Small intestine (tissue), 7 donors: ENCODE results near the gene CARS2. TPM values are rescaled to one million over a fixed set of nuclear protein-coding genes. Genes with fewer than 3 reads are reported as not detected.
"Not testable (repeated sequence)": the region's sequence is repeated elsewhere in the genome, so short reads cannot be mapped to it uniquely, and the experiment has no call there.

Experiments
- DNase-seq, 2 donors: peaks; one replicate each; pipeline versions ENCODE4 v3.0.0 to v3.0.0-alpha.2; 2013
- FAIRE-seq: peaks from 2 replicates; lab custom pipeline; 2012; peaks lifted over from hg19 to GRCh38; lab: Jason Lieb, UNC
- H3K27ac ChIP-seq, 3 donors: one replicate each; pipeline ENCODE4 v1.5.1; 2013; ENCODE audit warnings: low read length in 2 of 3, mild to moderate bottlenecking in 2 of 3, control low read depth in 1 of 3, inconsistent platforms in 1 of 3, low read depth in 1 of 3, moderate library complexity in 1 of 3
- H3K27me3 ChIP-seq, 3 donors: one replicate each; pipeline ENCODE4 v1.6.1; 2013; ENCODE audit warnings: low read length in 3 of 3, inconsistent platforms in 1 of 3; ENCODE audit not compliant: control insufficient read depth in 3 of 3, insufficient read depth in 3 of 3
- H3K36me3 ChIP-seq, 3 donors: one replicate each; pipeline ENCODE4 v1.6.1; 2013; ENCODE audit warnings: low read length in 3 of 3, inconsistent platforms in 1 of 3, low read depth in 1 of 3, mild to moderate bottlenecking in 1 of 3, moderate library complexity in 1 of 3; ENCODE audit not compliant: control insufficient read depth in 3 of 3, insufficient read depth in 2 of 3
- H3K4me1 ChIP-seq, 3 donors: one replicate each; pipeline ENCODE4 v1.6.1; 2013; ENCODE audit warnings: low read length in 2 of 3, inconsistent platforms in 1 of 3, low read depth in 1 of 3, mild to moderate bottlenecking in 1 of 3, moderate library complexity in 1 of 3; ENCODE audit not compliant: control insufficient read depth in 3 of 3, insufficient read depth in 2 of 3
- H3K4me3 ChIP-seq, 3 donors: one replicate each; pipeline ENCODE4 v1.5.1; 2013; ENCODE audit warnings: low read length in 3 of 3, control low read depth in 1 of 3, inconsistent platforms in 1 of 3, low read depth in 1 of 3, mild to moderate bottlenecking in 1 of 3, moderate library complexity in 1 of 3
- H3K9me3 ChIP-seq, 2 donors: one replicate each; pipeline ENCODE4 v1.6.1; 2013; ENCODE audit warnings: low read depth in 1 of 2, low read length in 1 of 2; ENCODE audit not compliant: control insufficient read depth in 2 of 2, insufficient read depth in 1 of 2
- WGBS, 3 donors: extraction: QIAGEN DNeasy Blood & Tissue Kit; methylation state at CpG; one replicate each; pipeline ENCODE4 v1.1.7; 2013; 5-methylcytosine and 5-hydroxymethylcytosine counted together
- polyA plus RNA-seq, 4 donors: library from polyadenylated mRNA; stranded (reverse) in 3 of 4; unstranded in 1 of 4; fragments of 200-250 nt in 3 of 4; fragments of 120-200 nt in 1 of 4; gene quantifications; one replicate each; pipeline versions ENCODE4 v1.2.1 to v1.2.3, GENCODE V29; 2013
- donor health status: healthy with polysubstance abuse.
- donor health status: control.
- donor health status: control.
- donor health status: Bipolar disorder and iron deficiency.
- donor health status: healthy.

The CARS2 gene
- polyA plus RNA-seq, 4 donors, result 69.7 to 107 (median 84.9) TPM

DNA sequence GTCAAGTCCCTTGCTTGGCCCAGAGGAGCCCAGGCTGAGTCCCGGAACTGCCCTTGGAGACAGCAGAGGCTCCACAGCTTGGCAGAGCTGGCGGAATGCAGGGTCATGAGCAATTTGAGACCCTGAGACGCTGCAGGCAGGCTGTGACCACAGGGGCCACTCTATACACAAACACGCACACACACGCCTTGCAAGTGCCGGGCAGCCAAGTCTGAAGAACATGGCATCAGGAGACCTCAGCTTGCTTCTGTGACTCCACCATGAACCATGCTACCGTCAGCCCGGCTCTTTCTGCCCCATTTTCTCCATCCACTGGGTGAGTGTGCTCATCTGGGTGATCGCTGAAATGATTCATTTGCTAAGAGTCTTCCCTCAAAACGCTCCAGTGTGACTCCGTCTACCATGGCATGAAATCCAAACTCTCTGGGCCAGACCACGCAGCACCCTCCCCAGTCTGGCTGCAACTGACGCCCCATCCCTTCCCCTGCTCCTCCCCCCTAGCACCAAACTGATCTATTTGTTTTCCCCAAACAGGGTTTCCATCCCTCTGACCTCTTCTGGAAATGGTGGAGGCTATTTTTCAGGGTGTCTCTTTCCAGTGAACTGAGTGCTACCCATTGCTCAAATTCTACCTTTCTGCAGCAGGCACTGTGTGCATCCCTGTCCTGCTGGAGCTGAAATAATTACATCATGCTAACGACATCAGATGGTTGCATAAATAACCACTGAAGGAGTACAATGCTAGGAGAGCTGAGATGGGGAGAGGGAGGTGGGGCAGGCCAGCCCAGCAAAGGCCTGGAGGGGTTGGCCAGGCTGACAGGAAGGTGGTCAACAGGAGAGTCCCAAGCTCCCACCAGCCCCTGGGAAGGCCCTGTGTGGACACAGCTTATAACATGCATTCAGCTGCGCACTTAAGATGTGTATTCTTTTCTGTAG, 3.1 kb downstream of the CARS2 start:
- no peak overlapping the region for H3K4me3 ChIP-seq
- no peaks in the 10 kb centered on the region for H3K9me3 ChIP-seq
- FAIRE-seq (no peak), DNase-seq (no peak)
- peaks cover 0 to 24% (median 5%) of the 10 kb centered on the region in 3 donors for H3K4me1 ChIP-seq
- H3K27ac ChIP-seq, result no peak overlapping the region
- WGBS, 3 donors, result 85 to 91% (median 87%) methylated on average over 15 of the region's 15 CpGs
- peaks cover 7 to 46% (median 12%) of the 10 kb centered on the region in 3 donors for H3K36me3 ChIP-seq
- no peaks in the 10 kb centered on the region for H3K27me3 ChIP-seq

DNA sequence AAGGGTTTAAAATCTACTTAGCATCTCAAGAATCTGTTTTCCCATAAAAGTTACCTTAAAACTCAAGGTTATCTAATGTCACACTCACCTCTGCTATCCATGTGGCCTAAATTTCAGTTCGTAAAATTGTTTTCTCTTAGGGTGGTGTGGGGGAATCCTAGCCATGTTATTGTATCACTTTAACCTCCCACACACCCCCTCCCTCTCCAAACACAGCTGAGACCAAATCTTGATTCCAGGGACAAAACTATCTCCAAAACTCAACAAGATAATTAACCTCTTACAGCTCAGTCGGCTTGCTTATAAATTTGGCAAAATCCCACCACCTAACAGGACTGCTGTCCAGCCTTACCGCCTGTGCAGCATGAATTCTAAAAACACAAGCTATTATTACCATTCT, 3.8 kb downstream of the CARS2 start:
- Histone ChIP-seq H3K4me1 (peaks cover 0 to 24% (median 5%) of the 10 kb centered on the region in 3 donors), H3K27ac (no peak overlapping the region), H3K27me3 (no peaks in the 10 kb centered on the region), H3K9me3 (no peaks in the 10 kb centered on the region), H3K4me3 (no peak overlapping the region), H3K36me3 (peaks cover 7 to 51% (median 12%) of the 10 kb centered on the region in 3 donors)
- FAIRE-seq (no peak), DNase-seq (no peak)
- 52 to 70% (median 64%) methylated on average over 3 of the region's 3 CpGs for WGBS, 3 donors

DNA sequence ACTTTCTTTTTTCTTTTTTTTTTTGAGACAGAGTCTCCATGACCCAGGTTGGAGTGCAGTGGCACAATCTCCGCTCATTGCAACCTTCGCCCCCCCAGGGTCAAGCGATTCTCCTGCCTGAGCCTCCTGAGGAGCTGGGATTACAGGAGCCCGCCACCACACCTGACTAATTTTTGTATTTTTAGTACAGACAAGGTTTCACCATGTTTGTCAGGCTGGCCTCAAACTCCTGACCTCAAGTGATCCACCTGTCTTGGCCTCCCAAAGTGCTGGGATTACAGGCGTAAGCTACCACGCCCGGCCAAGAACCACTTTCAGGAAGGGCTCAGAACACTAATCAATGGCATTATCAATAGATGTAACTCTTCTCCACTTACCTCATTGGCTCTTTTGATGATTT, 4.9 kb downstream of the CARS2 start:
- peaks cover 0 to 18% (median 5%) of the 10 kb centered on the region in 3 donors for H3K4me1 ChIP-seq
- H3K9me3 ChIP-seq, H3K4me3 ChIP-seq, H3K27me3 ChIP-seq, FAIRE-seq, DNase-seq, H3K27ac ChIP-seq: not testable (repeated sequence)
- H3K36me3 ChIP-seq, result peaks cover 7 to 57% (median 16%) of the 10 kb centered on the region in 3 donors
- 96 to 99% (median 98%) methylated on average over 7 of the region's 7 CpGs for WGBS, 3 donors

DNA sequence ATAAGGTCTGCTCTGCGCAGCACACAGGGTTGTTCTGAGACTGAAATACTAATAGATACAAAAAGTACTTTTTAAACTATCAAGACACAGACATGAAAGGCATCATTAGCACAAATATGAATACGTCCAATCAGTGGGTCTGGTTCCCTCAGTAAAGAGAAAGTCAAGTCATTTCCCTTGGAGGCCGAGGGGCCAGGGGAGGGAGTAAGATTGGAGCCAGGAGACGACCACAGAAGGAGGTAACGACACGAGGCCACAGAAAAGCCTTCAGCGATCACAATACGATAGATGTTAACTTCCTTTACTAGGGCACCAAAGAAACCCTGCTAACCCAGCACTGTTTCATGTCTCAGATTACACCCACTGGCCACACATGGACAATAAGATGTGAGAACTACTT, 5.3 kb downstream of the CARS2 start:
- DNase-seq (no peak), FAIRE-seq (no peak)
- no peak overlapping the region for H3K27ac ChIP-seq
- WGBS, 3 donors, result 83% methylated on average over 8 of the region's 8 CpGs
- H3K9me3 ChIP-seq, result no peaks in the 10 kb centered on the region
- H3K36me3 ChIP-seq, result peaks cover 7 to 57% (median 16%) of the 10 kb centered on the region in 3 donors
- peaks cover 0 to 18% (median 5%) of the 10 kb centered on the region in 3 donors for H3K4me1 ChIP-seq
- H3K27me3 ChIP-seq, result no peaks in the 10 kb centered on the region
- no peak overlapping the region for H3K4me3 ChIP-seq

DNA sequence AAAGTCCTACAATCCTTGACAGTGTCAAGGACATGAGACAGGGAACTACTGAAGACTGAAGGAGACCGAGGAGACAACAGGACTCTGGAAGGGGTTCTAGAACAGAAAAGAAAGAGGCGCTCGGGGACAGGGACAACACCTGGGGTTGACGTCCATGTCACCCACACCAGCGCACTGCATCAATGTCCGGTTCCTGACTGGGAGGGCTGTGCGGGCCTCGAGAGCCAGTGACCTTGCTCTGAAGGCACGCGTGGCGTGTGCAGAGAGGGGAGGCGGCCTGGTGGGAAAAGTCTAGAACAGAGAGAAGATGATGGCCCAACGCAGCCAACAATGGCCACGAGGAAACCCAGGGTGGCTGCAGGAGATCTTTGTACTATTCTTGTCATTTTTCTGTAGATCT, 5.7 kb downstream of the CARS2 start:
- no peaks in the 10 kb centered on the region for H3K9me3 ChIP-seq
- 93 to 94% (median 93%) methylated on average over 14 of the region's 14 CpGs for WGBS, 3 donors
- FAIRE-seq (no peak), DNase-seq (no peak)
- peaks cover 0 to 16% (median 5%) of the 10 kb centered on the region in 3 donors for H3K4me1 ChIP-seq
- no peak overlapping the region for H3K4me3 ChIP-seq
- no peak overlapping the region for H3K27ac ChIP-seq
- H3K36me3 ChIP-seq, result peaks cover 7 to 57% (median 16%) of the 10 kb centered on the region in 3 donors
- H3K27me3 ChIP-seq, result no peaks in the 10 kb centered on the region

DNA sequence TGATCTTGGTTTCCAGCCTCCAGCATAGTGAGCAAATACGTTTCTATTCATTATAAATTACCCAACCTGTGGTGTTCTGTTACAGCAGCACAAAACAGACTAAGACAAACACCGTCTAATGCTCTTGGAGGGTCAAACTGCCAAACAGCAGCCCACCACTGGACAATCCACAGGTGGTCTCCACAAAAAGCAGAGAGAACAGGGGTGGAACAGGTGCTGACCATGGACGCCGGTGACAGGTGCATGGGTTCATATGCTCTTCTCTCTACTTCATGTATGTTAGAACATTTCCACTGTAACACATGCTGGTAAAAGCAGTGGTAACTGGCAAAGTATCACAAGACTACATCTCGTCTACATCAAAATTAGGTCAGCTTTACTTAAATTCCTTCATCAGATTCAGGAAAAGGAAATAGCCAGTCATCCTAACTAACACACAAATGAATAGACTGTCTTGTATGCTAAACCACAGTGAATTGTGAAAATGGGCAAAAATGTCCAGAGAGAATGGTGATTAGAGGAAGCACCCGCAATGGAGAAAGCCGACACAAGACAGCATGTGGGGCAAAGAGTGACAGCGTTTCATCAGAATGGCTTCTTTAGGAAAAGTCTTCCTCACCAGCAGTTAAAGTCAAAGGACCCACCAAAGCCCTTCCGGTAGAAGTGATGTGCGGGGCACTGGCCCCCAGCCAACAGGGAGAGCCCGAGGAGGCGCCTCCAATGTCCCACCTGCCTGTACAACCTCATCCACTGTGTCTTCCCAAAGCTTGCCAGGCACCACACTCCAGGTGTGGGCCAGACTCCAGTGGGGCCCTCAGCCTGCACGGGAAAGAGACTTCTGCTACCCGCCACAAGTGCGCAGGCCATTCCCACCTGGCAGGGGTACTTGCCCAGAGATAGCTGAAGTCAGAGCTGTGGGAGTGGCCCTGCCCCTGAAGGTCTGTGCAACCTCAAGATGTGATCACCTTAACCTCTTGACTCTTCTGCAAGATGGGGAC, 6.5 kb downstream of the CARS2 start:
- 86 to 90% (median 90%) methylated on average over 15 of the region's 15 CpGs for WGBS, 3 donors
- Histone ChIP-seq H3K36me3 (peaks cover 7 to 60% (median 20%) of the 10 kb centered on the region in 3 donors), H3K27me3 (no peaks in the 10 kb centered on the region), H3K9me3 (no peaks in the 10 kb centered on the region), H3K4me1 (peaks cover 0 to 10% (median 0%) of the 10 kb centered on the region in 3 donors), H3K4me3 (no peak overlapping the region), H3K27ac (no peak overlapping the region)
- no peak for FAIRE-seq
- no peak for DNase-seq

DNA sequence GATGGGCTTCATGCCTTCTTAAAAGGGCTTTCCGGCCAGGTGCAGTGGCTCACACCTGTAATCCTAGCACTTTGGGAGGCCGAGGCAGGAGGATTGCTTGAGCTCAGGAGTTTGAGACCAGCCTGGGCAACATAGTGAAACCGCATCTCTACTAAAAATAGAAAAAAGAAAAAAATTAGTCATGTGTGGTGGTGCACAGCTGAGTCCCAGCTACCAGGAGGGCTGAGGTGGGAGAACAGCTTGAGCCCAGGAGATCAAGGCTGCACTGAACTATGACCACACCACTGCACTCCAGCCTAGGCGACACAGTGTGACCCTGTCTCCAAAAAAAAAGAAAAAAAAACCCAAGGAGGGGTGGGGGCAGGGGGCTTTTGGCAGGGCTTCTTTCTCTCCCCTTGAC, 7.2 kb downstream of the CARS2 start:
- WGBS, 3 donors, result 86 to 92% (median 89%) methylated on average over 4 of the region's 4 CpGs
- H3K27me3 ChIP-seq, result no peaks in the 10 kb centered on the region
- DNase-seq, result no peak
- no peak overlapping the region for H3K4me3 ChIP-seq
- peaks cover 0 to 3% (median 0%) of the 10 kb centered on the region in 3 donors for H3K4me1 ChIP-seq
- peaks cover 7 to 68% (median 20%) of the 10 kb centered on the region in 3 donors for H3K36me3 ChIP-seq
- no peak overlapping the region for H3K27ac ChIP-seq
- FAIRE-seq, result no peak
- H3K9me3 ChIP-seq, result no peaks in the 10 kb centered on the region

DNA sequence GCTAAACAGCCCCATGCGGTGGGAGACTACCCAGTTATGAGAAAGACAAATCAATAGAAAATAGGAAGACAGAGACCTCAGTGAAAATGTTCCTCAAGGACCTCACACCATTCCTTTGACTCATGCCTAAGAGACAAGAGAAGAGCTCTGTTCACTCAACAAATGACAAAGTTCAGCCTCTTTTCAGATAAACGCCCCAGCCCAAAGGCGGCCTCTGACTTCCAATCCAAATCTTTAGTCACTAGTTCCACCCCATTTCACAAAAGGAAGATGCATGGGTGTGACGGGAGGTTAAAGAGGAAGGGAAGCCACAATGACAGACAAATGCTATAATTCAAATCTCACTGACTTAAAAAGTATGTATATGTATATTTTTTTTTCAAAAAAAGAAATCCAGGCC, 8.1 kb downstream of the CARS2 start:
- peaks cover 10 to 69% (median 20%) of the 10 kb centered on the region in 3 donors for H3K36me3 ChIP-seq
- no peak for FAIRE-seq

More for the DNA sequence above, 8.1 kb downstream of the CARS2 start:
- Histone ChIP-seq H3K27me3 (no peaks in the 10 kb centered on the region), H3K27ac (no peak overlapping the region), H3K4me1 (no peaks in the 10 kb centered on the region), H3K4me3 (no peak overlapping the region), H3K9me3 (no peaks in the 10 kb centered on the region)
- WGBS, 3 donors, result 69 to 90% (median 90%) methylated on average over 4 of the region's 4 CpGs
- no peak for DNase-seq
